ENCODE measurements around the gene ACBD3. TPM values are rescaled to one million over a fixed set of nuclear protein-coding genes. Genes with fewer than 3 reads are reported as not detected.

ACBD3 gene
- total and polyA plus RNA-seq, 2 donors from 2014 or later = 12.4 to 43.1 TPM

DNA sequence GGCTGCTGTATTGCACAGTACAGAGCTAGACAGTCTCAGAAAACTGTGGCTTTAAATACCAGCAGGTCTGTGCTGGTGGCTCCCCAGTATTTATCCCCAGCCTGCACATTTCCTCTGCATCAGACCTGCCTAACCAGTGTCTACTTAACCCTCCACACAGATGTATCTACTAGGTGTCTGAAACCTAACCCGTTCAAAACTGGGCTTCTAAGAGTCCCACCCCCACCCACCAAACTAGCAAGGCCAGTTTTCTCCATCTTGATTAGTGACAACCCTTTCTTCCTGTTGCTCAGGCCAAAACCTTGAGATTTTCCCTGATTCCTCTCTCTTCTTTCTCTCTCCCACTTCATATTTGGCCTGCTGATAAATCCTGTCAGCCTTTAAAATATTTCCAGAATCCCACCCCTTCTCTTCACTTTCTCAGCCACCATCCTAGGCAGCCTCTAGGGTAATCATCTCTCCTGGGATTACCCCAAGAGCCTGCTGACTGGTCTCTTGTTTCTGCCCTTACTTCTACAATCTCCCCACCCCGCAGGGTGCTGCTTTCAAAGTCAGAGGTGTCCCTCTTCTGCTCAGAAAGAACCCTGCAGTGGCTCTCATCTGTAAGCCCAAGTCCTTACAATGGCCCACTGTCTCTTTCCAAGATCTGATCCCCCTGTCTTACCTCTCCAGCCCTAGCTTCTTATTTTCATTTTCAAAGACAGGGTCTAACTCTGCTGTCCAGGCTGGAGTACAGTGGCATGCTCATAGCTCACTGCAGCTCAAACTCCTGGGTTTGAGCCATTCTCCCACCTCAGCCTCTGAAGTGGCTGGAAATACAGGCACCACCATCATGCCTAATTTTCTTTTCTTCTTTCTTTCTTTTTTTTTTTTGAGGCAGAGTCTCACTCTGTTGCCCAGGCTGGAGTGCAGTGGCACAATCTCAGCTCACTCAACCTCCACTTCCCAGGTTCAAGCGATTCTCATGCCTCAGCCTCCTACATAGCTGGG lies 78.8 kb downstream of the ACBD3 start:
- no peak for DNase-seq

DNA sequence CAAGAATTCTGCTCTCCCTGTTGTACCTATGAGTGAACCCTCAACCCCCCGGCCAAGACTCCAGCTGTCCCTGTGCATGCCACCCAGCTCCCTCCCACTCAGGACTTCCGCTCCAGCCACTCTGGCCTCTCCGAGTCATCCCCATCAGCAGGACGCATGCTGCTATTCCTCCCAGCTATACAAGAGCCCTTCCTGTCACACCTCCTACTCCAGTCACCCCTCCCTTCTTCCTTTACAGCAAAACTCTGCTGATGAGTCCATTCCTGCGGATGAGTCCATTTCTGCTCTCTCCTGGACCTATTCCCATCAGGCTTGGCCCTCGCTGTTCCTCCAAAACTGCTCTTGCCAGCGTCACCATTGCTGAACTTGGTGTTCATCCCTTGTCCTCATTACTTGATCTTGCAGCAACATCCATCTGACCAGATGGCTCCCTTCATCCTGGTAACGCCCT lies 81.8 kb downstream of the ACBD3 start:
- no peak for FAIRE-seq
- H3K27me3 ChIP-seq (ENCODE audit: control insufficient read depth, insufficient read depth, low read length) = no peaks in the 10 kb centered on the region
- no peak overlapping the region for H3K27ac ChIP-seq (ENCODE audit: low read depth in 2 of 2, low read length in 2 of 2)
- peaks cover 0 to 10% (median 2%) of the 10 kb centered on the region in 3 donors for H3K4me1 ChIP-seq (ENCODE audit: control insufficient read depth in 2 of 3, insufficient read depth in 2 of 3, low read depth in 1 of 3, low read length in 3 of 3)
- no peak overlapping the region for H3K4me3 ChIP-seq (ENCODE audit: low read length in 3 of 3)
- intact Hi-C loops (cut with DNase I) = no loop called here
- no peak for DNase-seq
- TF ChIP-seq, protein P1, sequence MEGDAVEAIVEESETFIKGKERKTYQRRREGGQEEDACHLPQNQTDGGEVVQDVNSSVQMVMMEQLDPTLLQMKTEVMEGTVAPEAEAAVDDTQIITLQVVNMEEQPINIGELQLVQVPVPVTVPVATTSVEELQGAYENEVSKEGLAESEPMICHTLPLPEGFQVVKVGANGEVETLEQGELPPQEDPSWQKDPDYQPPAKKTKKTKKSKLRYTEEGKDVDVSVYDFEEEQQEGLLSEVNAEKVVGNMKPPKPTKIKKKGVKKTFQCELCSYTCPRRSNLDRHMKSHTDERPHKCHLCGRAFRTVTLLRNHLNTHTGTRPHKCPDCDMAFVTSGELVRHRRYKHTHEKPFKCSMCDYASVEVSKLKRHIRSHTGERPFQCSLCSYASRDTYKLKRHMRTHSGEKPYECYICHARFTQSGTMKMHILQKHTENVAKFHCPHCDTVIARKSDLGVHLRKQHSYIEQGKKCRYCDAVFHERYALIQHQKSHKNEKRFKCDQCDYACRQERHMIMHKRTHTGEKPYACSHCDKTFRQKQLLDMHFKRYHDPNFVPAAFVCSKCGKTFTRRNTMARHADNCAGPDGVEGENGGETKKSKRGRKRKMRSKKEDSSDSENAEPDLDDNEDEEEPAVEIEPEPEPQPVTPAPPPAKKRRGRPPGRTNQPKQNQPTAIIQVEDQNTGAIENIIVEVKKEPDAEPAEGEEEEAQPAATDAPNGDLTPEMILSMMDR (IDR thresholded peaks at IDR 0.05; ENCODE audit: borderline replicate concordance, extremely low read depth, insufficient read depth) = no peak
- no peaks in the 10 kb centered on the region for H3K36me3 ChIP-seq (ENCODE audit: control insufficient read depth in 2 of 3, insufficient read depth in 3 of 3, low read length in 3 of 3)
- H3K9ac ChIP-seq (ENCODE audit: low read length in 3 of 3) = no peak overlapping the region
- no peaks in the 10 kb centered on the region for H3K9me3 ChIP-seq (ENCODE audit: control insufficient read depth in 2 of 3, insufficient read depth in 1 of 3, low read length in 3 of 3)

More for the DNA sequence above, 78.8 kb downstream of the ACBD3 start:
- H3K9me3 ChIP-seq (ENCODE audit: control insufficient read depth in 2 of 3, insufficient read depth in 1 of 3, low read length in 3 of 3) = no peaks in the 10 kb centered on the region
- peaks cover 4 to 10% (median 10%) of the 10 kb centered on the region in 3 donors for H3K4me1 ChIP-seq (ENCODE audit: control insufficient read depth in 2 of 3, insufficient read depth in 2 of 3, low read depth in 1 of 3, low read length in 3 of 3)
- intact Hi-C loops (cut with DNase I) = no loop called here
- TF ChIP-seq, protein P1 (IDR thresholded peaks at IDR 0.05; ENCODE audit: borderline replicate concordance, extremely low read depth, insufficient read depth) = no peak
- H3K9ac ChIP-seq (ENCODE audit: low read length in 3 of 3) = no peak overlapping the region
- H3K36me3 ChIP-seq (ENCODE audit: control insufficient read depth in 2 of 3, insufficient read depth in 3 of 3, low read length in 3 of 3) = no peaks in the 10 kb centered on the region
- H3K27ac ChIP-seq (ENCODE audit: low read depth in 2 of 2, low read length in 2 of 2) = no peak overlapping the region
- FAIRE-seq = no peak
- H3K4me3 ChIP-seq (ENCODE audit: low read length in 3 of 3) = no peak overlapping the region
- no peaks in the 10 kb centered on the region for H3K27me3 ChIP-seq (ENCODE audit: control insufficient read depth, insufficient read depth, low read length)

DNA sequence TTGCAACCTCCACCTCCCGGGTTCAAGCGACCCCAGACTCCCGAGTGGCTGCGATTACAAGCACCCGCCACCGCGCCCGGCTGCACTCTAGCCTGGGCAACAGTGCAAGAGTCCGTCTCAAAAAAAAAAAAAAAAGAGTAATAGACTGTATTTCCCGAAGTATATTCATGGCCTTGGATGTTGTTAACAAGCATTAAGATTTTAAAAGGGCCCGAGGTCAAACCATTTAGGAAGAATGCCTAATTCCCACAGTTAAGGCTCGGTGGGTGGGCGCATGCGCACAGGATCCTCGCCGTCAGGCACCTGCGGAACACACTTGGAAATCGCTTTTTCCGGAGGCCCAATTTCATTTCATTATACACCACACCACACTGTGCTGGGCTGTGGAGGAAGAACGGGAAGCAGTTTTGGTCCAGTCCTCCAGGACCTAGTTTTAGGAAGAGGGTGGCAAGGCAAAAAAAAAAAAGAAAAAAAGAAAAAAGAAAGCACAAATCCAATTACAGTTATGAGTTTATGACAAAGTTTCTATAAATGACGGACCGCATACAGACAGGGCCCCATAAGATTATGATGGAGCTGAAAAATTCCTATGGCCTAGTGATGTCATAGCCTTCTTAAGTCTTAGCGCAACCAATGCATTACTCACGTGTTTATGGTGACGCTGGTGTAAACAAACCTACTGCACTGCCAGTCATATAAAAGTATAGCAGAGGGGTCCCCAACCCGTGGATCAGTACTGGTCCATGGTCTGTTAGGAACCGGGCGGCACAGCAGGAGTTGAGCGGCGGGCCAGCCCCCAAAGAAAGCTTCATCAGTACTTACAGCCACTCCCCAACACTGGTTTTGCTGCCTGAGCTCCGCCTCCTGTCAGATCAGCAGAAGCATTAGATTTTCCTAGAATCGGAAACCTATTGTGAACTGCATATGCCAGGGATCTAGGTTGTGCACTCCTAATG lies 85.8 kb downstream of the ACBD3 start:
- intact Hi-C loops (cut with DNase I) = no loop called here
- TF ChIP-seq, protein P1 (IDR thresholded peaks at IDR 0.05; ENCODE audit: borderline replicate concordance, extremely low read depth, insufficient read depth) = no peak
- H3K9me3 ChIP-seq (ENCODE audit: control insufficient read depth in 2 of 3, insufficient read depth in 1 of 3, low read length in 3 of 3) = no peaks in the 10 kb centered on the region
- no peak overlapping the region for H3K27ac ChIP-seq (ENCODE audit: low read depth in 2 of 2, low read length in 2 of 2)
- H3K4me3 ChIP-seq (ENCODE audit: low read length in 3 of 3) = peak overlapping the region; percentile 52 to 59 (median 53)
- no peaks in the 10 kb centered on the region for H3K36me3 ChIP-seq (ENCODE audit: control insufficient read depth in 2 of 3, insufficient read depth in 3 of 3, low read length in 3 of 3)
- H3K4me1 ChIP-seq (ENCODE audit: control insufficient read depth in 2 of 3, insufficient read depth in 2 of 3, low read depth in 1 of 3, low read length in 3 of 3) = peaks cover 0 to 4% (median 2%) of the 10 kb centered on the region in 3 donors
- FAIRE-seq (no peak), DNase-seq (peak in 4 of 5 donors; percentile 37 to 55 (median 46))
- no peak overlapping the region for H3K9ac ChIP-seq (ENCODE audit: low read length in 3 of 3)
- H3K27me3 ChIP-seq (ENCODE audit: control insufficient read depth, insufficient read depth, low read length) = no peaks in the 10 kb centered on the region
